Spleen (tissue), 11 donors: ENCODE measurements around the gene NUMB. TPM values are rescaled to one million over a fixed set of nuclear protein-coding genes. Genes with fewer than 3 reads are reported as not detected.
"Not testable (repeated sequence)": the region's sequence is repeated elsewhere in the genome, so short reads cannot be mapped to it uniquely, and the experiment has no call there.

Experiments used
- DNase-seq: peaks from one replicate; pipeline ENCODE4 v3.0.0-alpha.2; 2020
- H3K27ac ChIP-seq, 8 donors: fragments of 200-600 bp; sonication (generic) in 7 of 8; 1 replicate in 4 of 8; 2 replicates in 4 of 8; pipeline versions ENCODE4 v1.5.0 to v1.8.0; 2016 to 2021; ENCODE audit warnings: inconsistent platforms in 4 of 8, mild to moderate bottlenecking in 4 of 8, moderate library complexity in 1 of 8
- H3K27me3 ChIP-seq, 7 donors: fragments of 200-600 bp; sonication (generic) in 6 of 7; replicated peaks in 1 of 7; 1 replicate in 4 of 7; 2 replicates in 3 of 7; pipeline versions ENCODE4 v1.5.0 to v1.8.0; 2016 to 2021; ENCODE audit warnings: inconsistent platforms in 3 of 7, mild to moderate bottlenecking in 1 of 7
- H3K36me3 ChIP-seq, 6 donors: fragments of 200-600 bp; sonication (generic) in 5 of 6; 1 replicate in 4 of 6; 2 replicates in 2 of 6; pipeline versions ENCODE4 v1.5.0 to v1.8.0; 2016 to 2021; ENCODE audit warnings: inconsistent platforms in 2 of 6
- H3K4me1 ChIP-seq, 6 donors: fragments of 200-600 bp; sonication (generic) in 5 of 6; 1 replicate in 3 of 6; 2 replicates in 3 of 6; pipeline versions ENCODE4 v1.5.0 to v1.8.0; 2016 to 2021; ENCODE audit warnings: inconsistent platforms in 3 of 6
- H3K4me3 ChIP-seq, 8 donors: fragments of 200-600 bp; sonication (generic) in 7 of 8; 1 replicate in 4 of 8; 2 replicates in 4 of 8; pipeline versions ENCODE4 v1.5.0 to v1.8.0; 2016 to 2021; ENCODE audit warnings: inconsistent platforms in 4 of 8, mild to moderate bottlenecking in 4 of 8, moderate library complexity in 2 of 8
- H3K9me3 ChIP-seq, 8 donors: fragments of 200-600 bp; sonication (generic) in 7 of 8; 1 replicate in 4 of 8; 2 replicates in 4 of 8; pipeline versions ENCODE4 v1.5.0 to v1.8.0; 2016 to 2021; ENCODE audit warnings: inconsistent platforms in 4 of 8
- CTCF ChIP-seq, 11 experiments: fragments of 200-600 bp in 7 of 11; fragments of 450-650 bp in 4 of 11; sonication (generic) in 4 of 11; IDR thresholded peaks in 8 of 11; conservative IDR thresholded peaks in 3 of 11; 1 replicate in 7 of 11; 2 replicates in 4 of 11; pipeline versions ENCODE4 v1.4.0 to v1.8.0; 2016 to 2021; ENCODE audit warnings: antibody characterized with exemption in 11 of 11, inconsistent platforms in 4 of 11, mild to moderate bottlenecking in 1 of 11
- POLR2A ChIP-seq, 3 donors: fragments of 450-650 bp; IDR thresholded peaks; one replicate each; pipeline ENCODE4 v1.5.1; 2017; ENCODE audit warnings: antibody characterized with exemption in 3 of 3, mild to moderate bottlenecking in 1 of 3
- POLR2AphosphoS5 ChIP-seq, 3 donors: sonication (generic); formaldehyde crosslinking; IDR thresholded peaks; one replicate each; pipeline ENCODE4 v1.5.1; 2017; ENCODE audit warnings: antibody characterized with exemption in 3 of 3
- WGBS, 5 donors: extraction: QIAGEN DNeasy Blood & Tissue Kit in 3 of 5; methylation state at CpG; one replicate each; pipeline versions ENCODE4 v1.1.5 to v1.1.7; 2013 to 2018; 5-methylcytosine and 5-hydroxymethylcytosine counted together
- intact Hi-C: fragments of 100-400 bp; cut with DNase I; formaldehyde crosslinking; loops from one replicate; pipeline ENCODE4 v1.15.0; 2023; ENCODE audit warnings: low total_unique reads
- polyA plus RNA-seq, 3 donors: library from polyadenylated mRNA; stranded (reverse); fragments of 200-250 nt; gene quantifications; one replicate each; pipeline ENCODE4 v1.2.1, GENCODE V29; 2013
- total RNA-seq, 7 donors: library from RNA; depleted of rRNA in 3 of 7; stranded (reverse); fragments of >200 nt in 3 of 7; fragmentation: NEBNext Ultra II Directional in 4 of 7; extraction: Animal tissue kit (Norgen Biotek cat#: 25700) in 4 of 7; gene quantifications; one replicate each; pipeline versions ENCODE4 v1.1.0 to v1.2.1, GENCODE V29; 2016 to 2021
- donor health status: healthy with polysubstance abuse.
- donor health status: DM: no; HTN: no; CAD: no; lungs with moderate emphysema.
- donor health status: DM: no; HTN: no; CAD: no.
- donor health status: Bipolar disorder and iron deficiency.
- donor health status: healthy.
- donor health status: DM: no; HTN: no; CAD: no.
- donor health status: DM: yes; HTN: yes; CAD: no.

The NUMB gene
- total and polyA plus RNA-seq, 10 donors: 19.8 to 165 (median 92.9) TPM

GRCh38 chr14:73397810-73398209, 60.5 kb downstream of the NUMB start:
- 81 to 97% (median 93%) methylated on average over 3 of the region's 3 CpGs for WGBS, 5 donors
- Histone ChIP-seq H3K27ac (no peak overlapping the region), H3K4me1 (peaks cover 0 to 74% (median 23%) of the 10 kb centered on the region in 6 donors), H3K9me3 (no peaks in the 10 kb centered on the region), H3K4me3 (no peak overlapping the region), H3K27me3 (no peaks in the 10 kb centered on the region), H3K36me3 (peaks cover 0 to 23% (median 0%) of the 10 kb centered on the region in 6 donors)
- intact Hi-C loops: no loop called here
- DNase-seq: no peak
- TF ChIP-seq POLR2AphosphoS5 (IDR thresholded peaks at IDR 0.05): no peak
- TF ChIP-seq POLR2A (IDR thresholded peaks at IDR 0.05): no peak
- TF ChIP-seq CTCF (IDR thresholded peaks at IDR 0.05 in 8 of 11, conservative IDR thresholded peaks at IDR 0.05 in 3 of 11): no peak

- intact Hi-C loops: no loop called here
- Histone ChIP-seq H3K4me1 (peaks cover 0 to 54% (median 4%) of the 10 kb centered on the region in 6 donors), H3K36me3 (peaks cover 0 to 19% (median 0%) of the 10 kb centered on the region in 6 donors), H3K27me3 (no peaks in the 10 kb centered on the region), H3K9me3 (no peaks in the 10 kb centered on the region), H3K27ac (no peak overlapping the region), H3K4me3 (no peak overlapping the region)
- 74 to 84% (median 76%) methylated on average over 1 of the region's 1 CpG for WGBS, 5 donors
- no peak for DNase-seq
- no peak for TF ChIP-seq CTCF (IDR thresholded peaks at IDR 0.05 in 8 of 11, conservative IDR thresholded peaks at IDR 0.05 in 3 of 11)
- TF ChIP-seq POLR2AphosphoS5 (IDR thresholded peaks at IDR 0.05): no peak
- no peak for TF ChIP-seq POLR2A (IDR thresholded peaks at IDR 0.05)
Observed at GRCh38 chr14:73394317-73394716, 64.0 kb downstream of the NUMB start.

- Histone ChIP-seq H3K27me3 (no peaks in the 10 kb centered on the region), H3K4me3 (no peak overlapping the region), H3K36me3 (peaks cover 0 to 18% (median 0%) of the 10 kb centered on the region in 6 donors), H3K27ac (no peak overlapping the region), H3K4me1 (peaks cover 0 to 52% (median 4%) of the 10 kb centered on the region in 6 donors), H3K9me3 (no peaks in the 10 kb centered on the region)
- no peak for TF ChIP-seq POLR2AphosphoS5 (IDR thresholded peaks at IDR 0.05)
- no peak for TF ChIP-seq POLR2A (IDR thresholded peaks at IDR 0.05)
- no peak for TF ChIP-seq CTCF (IDR thresholded peaks at IDR 0.05 in 8 of 11, conservative IDR thresholded peaks at IDR 0.05 in 3 of 11)
- DNase-seq: no peak
- intact Hi-C loops: no loop called here
Observed at GRCh38 chr14:73393375-73393774, 65.0 kb downstream of the NUMB start.

GRCh38 chr14:73392329-73393257, 65.8 kb downstream of the NUMB start:
- H3K27me3 ChIP-seq: no peaks in the 10 kb centered on the region
- no peak overlapping the region for H3K4me3 ChIP-seq
- intact Hi-C loops: no loop called here
- H3K9me3 ChIP-seq: no peaks in the 10 kb centered on the region
- no peak overlapping the region for H3K27ac ChIP-seq
- peaks cover 0 to 51% (median 5%) of the 10 kb centered on the region in 6 donors for H3K4me1 ChIP-seq
- peaks cover 0 to 18% (median 0%) of the 10 kb centered on the region in 6 donors for H3K36me3 ChIP-seq
- TF ChIP-seq CTCF (IDR thresholded peaks at IDR 0.05 in 8 of 11, conservative IDR thresholded peaks at IDR 0.05 in 3 of 11): no peak
- no peak for TF ChIP-seq POLR2A (IDR thresholded peaks at IDR 0.05)
- no peak for TF ChIP-seq POLR2AphosphoS5 (IDR thresholded peaks at IDR 0.05)
- DNase-seq: no peak
- 62 to 76% (median 73%) methylated on average over 4 of the region's 4 CpGs for WGBS, 5 donors

- Histone ChIP-seq H3K36me3 (peaks cover 0 to 28% (median 0%) of the 10 kb centered on the region in 6 donors), H3K4me1 (peaks cover 0 to 24% (median 2%) of the 10 kb centered on the region in 6 donors), H3K9me3 (peaks cover 3 to 20% (median 19%) of the 10 kb centered on the region in 8 donors)
- 65 to 85% (median 70%) methylated on average over 1 to 3 of the region's 3 CpGs for WGBS, 5 donors
- DNase-seq, H3K27ac ChIP-seq, H3K27me3 ChIP-seq, H3K4me3 ChIP-seq, intact Hi-C loops: not testable (repeated sequence)
Observed at GRCh38 chr14:73387860-73388259, 70.5 kb downstream of the NUMB start.
